CD14-positive monocyte (primary cell): ENCODE results near the gene TMEM86A. TPM values are rescaled to one million over a fixed set of nuclear protein-coding genes. Genes with fewer than 3 reads are reported as not detected.

Experiments used
- DNase-seq, 3 donors: peaks; one replicate each; pipeline ENCODE4 v3.0.0-alpha.2; 2011 to 2022
- H2AFZ ChIP-seq: 2 replicates; pipeline ENCODE4 v1.6.0; 2012; ENCODE audit warnings: mild to moderate bottlenecking, low read depth, low read length, inconsistent platforms; ENCODE audit not compliant: insufficient read depth, poor library complexity, severe bottlenecking
- H3K27ac ChIP-seq, 2 donors: 1 replicate in 1 of 2; 2 replicates in 1 of 2; pipeline ENCODE4 v1.5.1; 2012 to 2013; ENCODE audit warnings: low read length in 2 of 2, control low read depth in 1 of 2, inconsistent platforms in 1 of 2, low read depth in 1 of 2, mild to moderate bottlenecking in 1 of 2
- H3K27me3 ChIP-seq, 2 donors: one replicate each; pipeline versions ENCODE4 v1.6.0 to v1.6.1; 2011 to 2013; ENCODE audit warnings: low read length in 2 of 2; ENCODE audit not compliant: control insufficient read depth in 2 of 2, insufficient read depth in 2 of 2
- H3K36me3 ChIP-seq, 2 donors: replicated peaks in 1 of 2; 1 replicate in 1 of 2; 2 replicates in 1 of 2; pipeline versions ENCODE4 v1.5.1 to v1.6.1; 2012 to 2013; ENCODE audit warnings: low read length in 2 of 2, control low read depth in 1 of 2, inconsistent platforms in 1 of 2, mild to moderate bottlenecking in 1 of 2; ENCODE audit not compliant: insufficient read depth in 2 of 2, control insufficient read depth in 1 of 2
- H3K4me1 ChIP-seq, 2 donors: 1 replicate in 1 of 2; 2 replicates in 1 of 2; pipeline versions ENCODE4 v1.5.1 to v1.6.1; 2012 to 2013; ENCODE audit warnings: low read length in 2 of 2, control low read depth in 1 of 2, inconsistent platforms in 1 of 2, mild to moderate bottlenecking in 1 of 2, moderate library complexity in 1 of 2; ENCODE audit not compliant: insufficient read depth in 2 of 2, control insufficient read depth in 1 of 2
- H3K4me2 ChIP-seq: replicated peaks from 2 replicates; pipeline ENCODE3; 2012; ENCODE audit warnings: low read length, moderate library complexity, mild to moderate bottlenecking; ENCODE audit not compliant: poor library complexity, severe bottlenecking; ENCODE audit errors: extremely low read depth
- H3K4me3 ChIP-seq, 3 experiments: fragments of 200-600 bp in 1 of 3; sonication (generic) in 1 of 3; replicated peaks in 1 of 3; 1 replicate in 2 of 3; 2 replicates in 1 of 3; pipeline ENCODE4 v1.5.1; 2011 to 2013; ENCODE audit warnings: low read length in 3 of 3, mild to moderate bottlenecking in 3 of 3, control low read depth in 2 of 3, low read depth in 2 of 3, inconsistent platforms in 1 of 3, moderate library complexity in 1 of 3
- H3K79me2 ChIP-seq: 2 replicates; pipeline ENCODE4 v1.6.0; 2012; ENCODE audit warnings: mild to moderate bottlenecking, control low read depth, inconsistent platforms, low read length, moderate library complexity; ENCODE audit not compliant: insufficient read depth
- H3K9ac ChIP-seq: 2 replicates; pipeline ENCODE4 v1.6.0; 2017; ENCODE audit warnings: low read length, mild to moderate bottlenecking; ENCODE audit not compliant: insufficient read depth, poor library complexity, severe bottlenecking
- H3K9me3 ChIP-seq, 2 donors: replicated peaks in 1 of 2; 1 replicate in 1 of 2; 2 replicates in 1 of 2; pipeline versions ENCODE4 v1.5.1 to v1.6.1; 2012 to 2013; ENCODE audit warnings: low read length in 2 of 2, control low read depth in 1 of 2; ENCODE audit not compliant: control insufficient read depth in 1 of 2, insufficient read depth in 1 of 2
- H4K20me1 ChIP-seq: 2 replicates; pipeline ENCODE4 v1.6.0; 2012; ENCODE audit warnings: mild to moderate bottlenecking, low read length, control low read depth, moderate library complexity; ENCODE audit not compliant: insufficient read depth
- H3K27ac Mint-ChIP-seq, 7 donors: one replicate each; pipeline ENCODE4 v1.8.0; 2020; ENCODE audit warnings: mild to moderate bottlenecking in 7 of 7, mixed read lengths in 7 of 7, moderate library complexity in 6 of 7, inconsistent platforms in 2 of 7
- H3K27me3 Mint-ChIP-seq, 3 donors: one replicate each; pipeline ENCODE4 v1.8.0; 2021 to 2022; ENCODE audit warnings: low read depth in 3 of 3, mild to moderate bottlenecking in 3 of 3, mixed read lengths in 3 of 3, moderate library complexity in 3 of 3, inconsistent platforms in 1 of 3
- H3K36me3 Mint-ChIP-seq, 2 donors: one replicate each; pipeline ENCODE4 v1.8.0; 2020; ENCODE audit warnings: mixed read lengths in 2 of 2, inconsistent platforms in 1 of 2, mild to moderate bottlenecking in 1 of 2
- H3K4me1 Mint-ChIP-seq: one replicate; pipeline ENCODE4 v1.8.0; 2020; ENCODE audit warnings: mild to moderate bottlenecking, mixed read lengths
- H3K4me3 Mint-ChIP-seq, 2 donors: one replicate each; pipeline ENCODE4 v1.8.0; 2020; ENCODE audit warnings: mild to moderate bottlenecking in 2 of 2, mixed read lengths in 2 of 2, moderate library complexity in 1 of 2
- H3K9me3 Mint-ChIP-seq, 7 donors: one replicate each; pipeline ENCODE4 v1.8.0; 2020 to 2022; ENCODE audit warnings: mixed read lengths in 7 of 7, mild to moderate bottlenecking in 6 of 7, moderate library complexity in 6 of 7, inconsistent platforms in 2 of 7
- WGBS: methylation state at CpG from one replicate; pipeline ENCODE4 v1.1.5; 2013; ENCODE audit warnings: missing lambda C conversion rate; ENCODE audit not compliant: insufficient coverage; 5-methylcytosine and 5-hydroxymethylcytosine counted together
- intact Hi-C, 2 donors: fragments of 100-400 bp; cut with micrococcal nuclease; formaldehyde crosslinking; loops; one replicate each; pipeline versions ENCODE4 v1.15.0 to v1.15.1; 2023
- polyA plus RNA-seq, 3 donors: library from polyadenylated mRNA; depleted of rRNA in 1 of 3; unstranded in 2 of 3; stranded (reverse) in 1 of 3; fragments of 300-500 nt in 2 of 3; fragments of >200 nt in 1 of 3; fragmentation: Illumina TruSeq in 2 of 3; gene quantifications; 1 replicate in 2 of 3; 2 replicates in 1 of 3; pipeline ENCODE4 v1.2.3, GENCODE V29; 2012 to 2021
- TF ChIP-seq, protein P1 (sequence below): fragments of 200-600 bp; IDR thresholded peaks from one replicate; pipeline ENCODE4 v1.8.0; 2022; ENCODE audit warnings: antibody characterized with exemption, mild to moderate bottlenecking

The TMEM86A gene
- polyA plus RNA-seq, 3 donors: 1.3 to 4.3 (median 3.5) TPM

DNA sequence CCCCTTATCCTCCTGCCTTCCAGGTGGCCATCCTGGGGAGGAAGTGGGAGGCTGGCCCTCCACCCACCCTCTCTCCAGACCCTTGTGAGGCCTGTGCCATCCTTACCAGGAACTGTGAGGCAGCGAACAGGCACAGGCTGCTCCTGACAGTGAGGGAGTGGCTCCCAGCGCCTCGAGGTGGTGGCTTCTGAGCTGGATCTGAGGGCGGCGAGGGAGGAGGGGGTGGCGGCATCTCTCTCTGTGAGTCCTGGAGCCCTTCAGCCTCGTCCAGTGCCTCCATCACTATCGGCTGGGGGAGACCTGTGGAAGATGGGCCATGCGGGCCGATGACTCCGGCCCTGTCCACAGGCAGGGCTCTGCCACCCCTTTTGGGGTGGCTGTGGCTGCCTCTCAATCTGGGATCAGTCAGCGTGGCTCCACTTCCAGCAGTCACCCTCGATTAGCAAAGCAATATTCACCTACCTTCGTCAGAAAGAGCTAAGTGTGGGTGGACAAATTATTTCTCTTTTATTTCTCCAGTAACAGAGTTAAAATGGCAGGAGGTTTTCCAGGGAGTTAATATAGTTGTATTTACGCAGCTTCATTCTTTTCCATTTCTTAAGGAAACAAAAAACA is 45.4 kb downstream of the TMEM86A start:
- no peaks in the 10 kb centered on the region for H3K9me3 ChIP-seq
- no peak overlapping the region for H3K4me3 ChIP-seq
- Mint-ChIP-seq H3K4me3 (no peak overlapping the region), H3K9me3 (peaks cover 0 to 3% (median 0%) of the 10 kb centered on the region in 7 donors), H3K27ac (no peak overlapping the region), H3K4me1 (no peaks in the 10 kb centered on the region), H3K27me3 (peaks cover 0 to under 1% (median 0%) of the 10 kb centered on the region in 3 donors), H3K36me3 (no peaks in the 10 kb centered on the region)
- no peaks in the 10 kb centered on the region for H3K79me2 ChIP-seq
- WGBS: 95% methylated on average over 10 of the region's 15 CpGs
- H2AFZ ChIP-seq: no peak overlapping the region
- H3K4me1 ChIP-seq: no peaks in the 10 kb centered on the region
- no peaks in the 10 kb centered on the region for H4K20me1 ChIP-seq
- H3K27ac ChIP-seq: no peak overlapping the region
- H3K27me3 ChIP-seq: no peaks in the 10 kb centered on the region
- no peak for DNase-seq
- no peak overlapping the region for H3K4me2 ChIP-seq
- TF ChIP-seq, protein P1, sequence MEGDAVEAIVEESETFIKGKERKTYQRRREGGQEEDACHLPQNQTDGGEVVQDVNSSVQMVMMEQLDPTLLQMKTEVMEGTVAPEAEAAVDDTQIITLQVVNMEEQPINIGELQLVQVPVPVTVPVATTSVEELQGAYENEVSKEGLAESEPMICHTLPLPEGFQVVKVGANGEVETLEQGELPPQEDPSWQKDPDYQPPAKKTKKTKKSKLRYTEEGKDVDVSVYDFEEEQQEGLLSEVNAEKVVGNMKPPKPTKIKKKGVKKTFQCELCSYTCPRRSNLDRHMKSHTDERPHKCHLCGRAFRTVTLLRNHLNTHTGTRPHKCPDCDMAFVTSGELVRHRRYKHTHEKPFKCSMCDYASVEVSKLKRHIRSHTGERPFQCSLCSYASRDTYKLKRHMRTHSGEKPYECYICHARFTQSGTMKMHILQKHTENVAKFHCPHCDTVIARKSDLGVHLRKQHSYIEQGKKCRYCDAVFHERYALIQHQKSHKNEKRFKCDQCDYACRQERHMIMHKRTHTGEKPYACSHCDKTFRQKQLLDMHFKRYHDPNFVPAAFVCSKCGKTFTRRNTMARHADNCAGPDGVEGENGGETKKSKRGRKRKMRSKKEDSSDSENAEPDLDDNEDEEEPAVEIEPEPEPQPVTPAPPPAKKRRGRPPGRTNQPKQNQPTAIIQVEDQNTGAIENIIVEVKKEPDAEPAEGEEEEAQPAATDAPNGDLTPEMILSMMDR: no peak
- no peak overlapping the region for H3K9ac ChIP-seq
- intact Hi-C loops: no loop called here
- no peaks in the 10 kb centered on the region for H3K36me3 ChIP-seq

DNA sequence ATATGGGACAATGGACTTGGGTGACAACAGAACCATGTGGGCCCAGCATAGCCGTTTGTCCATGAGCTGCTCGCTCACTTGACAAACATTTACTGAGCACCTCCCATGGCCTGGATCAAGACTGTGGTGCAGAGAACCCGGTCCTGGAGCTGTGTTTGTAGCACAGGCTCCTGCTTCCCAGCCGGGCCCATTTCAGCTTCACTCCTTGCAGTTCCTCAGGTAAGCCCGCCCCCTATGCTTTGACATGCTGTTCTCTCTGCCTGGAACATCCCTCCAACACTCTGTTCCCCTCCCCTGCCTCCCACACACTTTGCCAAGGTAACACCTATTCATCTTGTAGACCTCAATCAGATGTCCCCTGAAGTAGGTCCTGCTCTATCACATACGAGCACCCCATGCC is 46.7 kb downstream of the TMEM86A start:
- TF ChIP-seq, protein P1: no peak
- Histone ChIP-seq H3K27me3 (no peaks in the 10 kb centered on the region), H3K79me2 (no peaks in the 10 kb centered on the region), H2AFZ (no peak overlapping the region), H3K27ac (no peak overlapping the region), H3K9me3 (no peaks in the 10 kb centered on the region), H3K4me1 (peaks cover 0 to 3% of the 10 kb centered on the region in 2 donors), H3K4me3 (no peak overlapping the region), H3K36me3 (no peaks in the 10 kb centered on the region), H4K20me1 (no peaks in the 10 kb centered on the region), H3K4me2 (no peak overlapping the region), H3K9ac (no peak overlapping the region)
- no peaks in the 10 kb centered on the region for H3K27me3 Mint-ChIP-seq
- 98% methylated on average over 5 of the region's 6 CpGs for WGBS
- peaks cover 4% of the 10 kb centered on the region for H3K4me1 Mint-ChIP-seq
- H3K36me3 Mint-ChIP-seq: no peaks in the 10 kb centered on the region
- H3K9me3 Mint-ChIP-seq: peaks cover 0 to 3% (median 0%) of the 10 kb centered on the region in 7 donors
- H3K4me3 Mint-ChIP-seq: no peak overlapping the region
- no peak for DNase-seq
- no peak overlapping the region for H3K27ac Mint-ChIP-seq
- intact Hi-C loops: no loop called here
